ENCODE results near the gene ROR2.

The ROR2 gene

GRCh38 chr9:91815896-91816295 is 134.1 kb downstream of the ROR2 start:
- no peak for DNase-seq

GRCh38 chr9:91814753-91815152 is 135.3 kb downstream of the ROR2 start:
- no peak for DNase-seq

GRCh38 chr9:91814201-91814600 is 135.8 kb downstream of the ROR2 start:
- no peak for DNase-seq

- DNase-seq, result no peak
Measured at GRCh38 chr9:91813176-91813795, 136.7 kb downstream of the ROR2 start.

- no peak for DNase-seq
Measured at GRCh38 chr9:91812191-91812590, 137.8 kb downstream of the ROR2 start.

GRCh38 chr9:91811024-91811909 is 138.8 kb downstream of the ROR2 start:
- DNase-seq, result no peak

- no peak for DNase-seq
Measured at GRCh38 chr9:91810286-91810905, 139.6 kb downstream of the ROR2 start.

GRCh38 chr9:91809581-91810285 is 140.3 kb downstream of the ROR2 start:
- no peak for DNase-seq

GRCh38 chr9:91807643-91808246 is 142.3 kb downstream of the ROR2 start:
- no peak for DNase-seq

GRCh38 chr9:91805031-91805430 is 145.0 kb downstream of the ROR2 start:
- DNase-seq, result no peak

- no peak for DNase-seq
Measured at GRCh38 chr9:91803970-91804752, 145.9 kb downstream of the ROR2 start.

- no peak for DNase-seq
Measured at GRCh38 chr9:91803151-91803940, 146.7 kb downstream of the ROR2 start.

GRCh38 chr9:91802391-91802790 is 147.6 kb downstream of the ROR2 start:
- DNase-seq, result no peak

GRCh38 chr9:91800473-91801030 is 149.5 kb downstream of the ROR2 start:
- DNase-seq, result no peak

- no peak for DNase-seq
Measured at GRCh38 chr9:91799113-91799744, 150.8 kb downstream of the ROR2 start.

GRCh38 chr9:91798273-91799112 is 151.5 kb downstream of the ROR2 start:
- peak in 2 of 5 experiments; percentile 62 to 87 for DNase-seq

GRCh38 chr9:91797517-91797916 is 152.5 kb downstream of the ROR2 start:
- DNase-seq, result peak in 1 of 5 experiments; percentile 61

- DNase-seq, result peak in 2 of 5 experiments; percentile 24 to 64
Measured at GRCh38 chr9:91796516-91796915, 153.5 kb downstream of the ROR2 start.

GRCh38 chr9:91795598-91796241 is 154.3 kb downstream of the ROR2 start:
- DNase-seq, result no peak
